Stomach (tissue), 9 donors: Measurements from ENCODE around the gene UQCRQ. TPM values are rescaled to one million over a fixed set of nuclear protein-coding genes. Genes with fewer than 3 reads are reported as not detected.

ENCODE experiments used
- DNase-seq, 2 donors: peaks; one replicate each; pipeline versions ENCODE4 v3.0.0 to v3.0.0-alpha.2; 2013 to 2019
- H3K27ac ChIP-seq, 5 donors: fragments of 200-600 bp in 4 of 5; sonication (generic) in 4 of 5; one replicate each; pipeline ENCODE4 v1.5.1; 2013 to 2019; ENCODE audit warnings: mild to moderate bottlenecking in 1 of 5, moderate library complexity in 1 of 5
- H3K27me3 ChIP-seq, 3 donors: fragments of 200-600 bp; sonication (generic); one replicate each; pipeline ENCODE4 v1.5.1; 2017 to 2019; ENCODE audit warnings: mixed run types in 1 of 3
- H3K36me3 ChIP-seq, 4 donors: fragments of 200-600 bp; sonication (generic); 1 replicate in 3 of 4; 2 replicates in 1 of 4; pipeline ENCODE4 v1.5.1; 2016 to 2019
- H3K4me1 ChIP-seq, 4 donors: fragments of 200-600 bp; sonication (generic); one replicate each; pipeline ENCODE4 v1.5.1; 2016 to 2019
- H3K4me3 ChIP-seq, 4 donors: fragments of 200-600 bp; sonication (generic) in 3 of 4; one replicate each; pipeline ENCODE4 v1.5.1; 2016 to 2019; ENCODE audit warnings: mild to moderate bottlenecking in 1 of 4
- H3K9me3 ChIP-seq, 4 donors: fragments of 200-600 bp; sonication (generic); one replicate each; pipeline ENCODE4 v1.5.1; 2016 to 2019
- CTCF ChIP-seq, 7 experiments: fragments of 450-650 bp in 4 of 7; fragments of 200-600 bp in 3 of 7; sonication (generic) in 3 of 7; IDR thresholded peaks; one replicate each; pipeline ENCODE4 v1.5.1; 2016 to 2019; ENCODE audit warnings: antibody characterized with exemption in 7 of 7, control low read depth in 2 of 7, mild to moderate bottlenecking in 1 of 7
- EP300 ChIP-seq: sonication (generic); formaldehyde crosslinking; IDR thresholded peaks from one replicate; pipeline ENCODE4 v1.6.1; 2017; ENCODE audit warnings: antibody characterized with exemption
- POLR2A ChIP-seq, 4 donors: fragments of 450-650 bp; IDR thresholded peaks; one replicate each; pipeline ENCODE4 v1.6.1; 2016; ENCODE audit warnings: antibody characterized with exemption in 4 of 4, control low read depth in 2 of 4, mild to moderate bottlenecking in 1 of 4, moderate library complexity in 1 of 4
- POLR2AphosphoS5 ChIP-seq, 3 donors: sonication (generic); formaldehyde crosslinking; IDR thresholded peaks; one replicate each; pipeline ENCODE4 v1.6.1; 2016; ENCODE audit warnings: antibody characterized with exemption in 3 of 3
- WGBS, 5 donors: extraction: QIAGEN DNeasy Blood & Tissue Kit in 3 of 5; methylation state at CpG; one replicate each; pipeline versions ENCODE4 v1.1.5 to v1.1.7; 2013 to 2018; 5-methylcytosine and 5-hydroxymethylcytosine counted together
- intact Hi-C: fragments of 100-400 bp; cut with DNase I; formaldehyde crosslinking; loops from one replicate; pipeline ENCODE4 v1.15.1; 2023; ENCODE audit warnings: low total_unique reads
- polyA plus RNA-seq, 3 donors: library from polyadenylated mRNA; stranded (reverse); fragments of 200-250 nt; gene quantifications; one replicate each; pipeline ENCODE4 v1.2.3, GENCODE V29; 2013
- total RNA-seq, 5 donors: library from RNA; depleted of rRNA; stranded (reverse); fragments of >200 nt; gene quantifications; one replicate each; pipeline versions ENCODE4 v1.1.0 to v1.2.3, GENCODE V29; 2014 to 2016
- donor health status: healthy with polysubstance abuse.
- donor health status: Bipolar disorder and iron deficiency.
- donor health status: healthy.

Gene UQCRQ
- total and polyA plus RNA-seq, 8 donors = 66.5 to 603 (median 160) TPM

- H3K27me3 ChIP-seq = no peaks in the 10 kb centered on the region
- no peak overlapping the region for H3K4me3 ChIP-seq
- no peak for TF ChIP-seq EP300
- TF ChIP-seq POLR2AphosphoS5 (IDR thresholded peaks at IDR 0.05) = peak in 1 of 3 donors; percentile 6
- intact Hi-C loops = no loop called here
- peak; percentile 40 to 76 for DNase-seq
- peak overlapping the region in 2 of 5 donors; percentile 42 to 48 for H3K27ac ChIP-seq
- H3K9me3 ChIP-seq = no peaks in the 10 kb centered on the region
- H3K4me1 ChIP-seq = peaks cover 6 to 33% (median 16%) of the 10 kb centered on the region in 4 donors
- H3K36me3 ChIP-seq = peaks cover 21 to 84% (median 79%) of the 10 kb centered on the region in 4 donors
- WGBS, 5 donors = 38 to 51% (median 45%) methylated on average over 3 of the region's 3 CpGs
Measured at GRCh38 chr5:132877938-132878337, 11.5 kb downstream of the UQCRQ start.

DNA sequence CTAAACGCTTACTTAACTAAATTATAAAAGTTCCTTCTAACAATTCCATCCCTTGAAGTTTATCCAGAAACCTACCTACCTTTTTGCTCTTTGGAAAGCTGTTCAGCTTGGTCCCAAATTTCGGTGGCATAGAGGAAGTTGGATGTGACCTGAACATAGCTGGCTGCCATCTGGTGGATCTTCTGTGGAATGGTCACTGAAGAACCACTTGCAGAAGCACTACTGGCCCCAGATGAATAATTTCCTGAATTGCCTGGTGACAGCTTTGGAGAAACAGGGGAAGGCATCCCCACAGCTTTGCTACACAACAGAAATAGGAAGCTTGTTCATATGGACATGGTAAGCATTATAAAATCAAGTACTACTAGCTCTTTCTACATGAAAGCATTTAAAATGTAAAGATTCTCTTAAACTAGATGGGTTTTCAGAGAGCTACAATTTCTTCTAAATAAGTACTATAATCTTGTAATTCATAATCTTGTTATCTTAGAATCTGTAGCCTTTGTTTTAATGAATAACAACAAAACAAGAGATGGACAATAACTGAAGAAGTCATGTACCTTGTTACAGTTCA, 16.9 kb downstream of the UQCRQ start:
- H3K27ac ChIP-seq = no peak overlapping the region
- intact Hi-C loops = no loop called here
- H3K36me3 ChIP-seq = peaks cover 51 to 99% (median 93%) of the 10 kb centered on the region in 4 donors

DNA sequence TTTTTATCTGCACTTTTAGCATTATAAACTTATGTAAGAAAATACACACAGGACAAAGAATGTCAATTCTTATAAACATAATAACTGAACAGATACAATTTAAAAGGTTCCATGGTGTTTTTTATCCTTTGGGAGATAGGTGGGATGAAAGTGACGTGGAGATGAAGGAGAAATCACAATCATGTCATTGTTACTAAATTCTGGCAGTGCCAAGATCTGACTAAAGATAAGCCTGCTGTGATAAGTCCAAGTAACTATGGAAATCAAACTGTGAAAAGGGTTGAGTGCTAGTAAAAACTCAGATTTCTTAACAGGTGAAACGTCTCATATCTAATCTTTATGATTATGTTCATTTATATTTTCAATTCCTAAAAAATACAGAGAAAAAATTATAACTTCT, 18.1 kb downstream of the UQCRQ start:
- H3K4me3 ChIP-seq = no peak overlapping the region
- H3K27ac ChIP-seq = no peak overlapping the region
- no peaks in the 10 kb centered on the region for H3K27me3 ChIP-seq
- intact Hi-C loops = no loop called here
- peaks cover 0 to 5% (median 0%) of the 10 kb centered on the region in 4 donors for H3K4me1 ChIP-seq
- H3K9me3 ChIP-seq = no peaks in the 10 kb centered on the region
- peaks cover 63 to 99% (median 94%) of the 10 kb centered on the region in 4 donors for H3K36me3 ChIP-seq
- 40 to 59% (median 50%) methylated on average over 2 of the region's 2 CpGs for WGBS, 5 donors
- DNase-seq = no peak
- TF ChIP-seq POLR2AphosphoS5 (IDR thresholded peaks at IDR 0.05) (no peak), CTCF (IDR thresholded peaks at IDR 0.05) (no peak), POLR2A (IDR thresholded peaks at IDR 0.05) (no peak), EP300 (no peak)

More for the DNA sequence above, 16.9 kb downstream of the UQCRQ start:
- H3K27me3 ChIP-seq = no peaks in the 10 kb centered on the region
- H3K9me3 ChIP-seq = no peaks in the 10 kb centered on the region
- TF ChIP-seq POLR2AphosphoS5 (IDR thresholded peaks at IDR 0.05) (peak in 1 of 3 donors; percentile 82), POLR2A (IDR thresholded peaks at IDR 0.05) (no peak), CTCF (IDR thresholded peaks at IDR 0.05) (peak in 5 of 7 experiments; percentile 35 to 78 (median 54)), EP300 (no peak)
- H3K4me3 ChIP-seq = no peak overlapping the region
- WGBS, 5 donors = 20 to 33% (median 26%) methylated on average over 2 of the region's 2 CpGs
- peak; percentile 55 to 87 for DNase-seq
- peaks cover 0 to 6% (median 0%) of the 10 kb centered on the region in 4 donors for H3K4me1 ChIP-seq

DNA sequence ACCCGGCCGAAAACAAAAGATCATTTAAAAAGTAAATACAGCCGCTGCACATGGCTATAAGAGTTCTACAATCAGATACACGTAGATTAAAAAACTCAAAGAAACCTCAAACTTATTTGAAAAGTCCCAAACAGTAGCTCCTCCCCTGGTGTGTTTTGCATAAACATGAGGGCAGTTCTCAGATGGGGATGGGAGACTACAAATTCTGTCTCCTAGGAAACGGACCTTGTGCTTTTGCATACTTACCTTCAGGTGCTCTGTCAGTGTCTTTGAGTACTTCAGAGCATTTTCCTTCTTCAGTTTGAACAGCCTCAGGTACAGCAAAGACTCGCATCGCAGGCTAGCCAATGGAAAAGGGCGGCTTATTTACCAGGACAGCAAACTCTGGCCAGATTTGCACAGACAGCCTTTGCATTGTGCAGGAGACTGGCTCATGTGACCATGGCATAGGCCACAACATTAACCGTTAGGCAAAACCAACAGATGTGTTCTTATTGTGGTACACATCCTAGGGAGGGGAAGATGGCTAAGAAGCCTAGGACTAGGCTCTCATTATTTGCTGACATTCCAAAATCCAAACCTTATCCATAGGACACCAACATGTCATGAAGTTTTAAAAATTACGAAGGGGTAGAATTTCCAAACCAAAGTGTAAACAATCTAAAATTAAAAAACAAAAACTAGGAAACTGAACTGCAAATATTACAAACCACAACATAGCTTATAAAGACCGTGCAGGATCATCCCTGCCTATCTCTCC, 19.8 kb downstream of the UQCRQ start:
- H3K4me1 ChIP-seq = peaks cover 0 to 5% (median 0%) of the 10 kb centered on the region in 4 donors
- intact Hi-C loops = no loop called here
- no peak for DNase-seq
- H3K27me3 ChIP-seq = no peaks in the 10 kb centered on the region
- H3K36me3 ChIP-seq = peaks cover 64 to 98% (median 94%) of the 10 kb centered on the region in 4 donors
- WGBS, 5 donors = 83 to 89% (median 87%) methylated on average over 11 of the region's 11 CpGs
- no peak overlapping the region for H3K4me3 ChIP-seq
- no peak overlapping the region for H3K27ac ChIP-seq
- TF ChIP-seq POLR2AphosphoS5 (IDR thresholded peaks at IDR 0.05) = no peak
- TF ChIP-seq CTCF (IDR thresholded peaks at IDR 0.05) = no peak
- TF ChIP-seq EP300 = no peak
- no peak for TF ChIP-seq POLR2A (IDR thresholded peaks at IDR 0.05)
- H3K9me3 ChIP-seq = no peaks in the 10 kb centered on the region
